IMR-90 (cell line): ENCODE data around the gene PARP1. TPM values are rescaled to one million over a fixed set of nuclear protein-coding genes. Genes with fewer than 3 reads are reported as not detected.

Experiments used
- ATAC-seq: fragments of 200-7000 bp; cut with Tn5 transposase; 2 replicates; pipeline ENCODE4 v1.9.1; 2020; ENCODE audit warnings: low read depth, mild to moderate bottlenecking, moderate library complexity
- BruUV-seq: library from RNA; stranded (reverse); fragments of 400-500 nt; replicated peaks from 2 replicates; lab custom pipeline; 2021; lab: Mats Ljungman, UMichigan
- CTCF ChIA-PET: fragments of 300-600 bp; formaldehyde crosslinking; extraction: SDS; loops from one replicate; lab custom pipeline; 2021; ENCODE audit warnings: antibody characterized with exemption; lab: Yijun Ruan, JAX
- POLR2A ChIA-PET: fragments of 300-600 bp; sonication (Branson Sonifier 250); formaldehyde crosslinking; loops from one replicate; lab custom pipeline; 2022; ENCODE audit warnings: antibody characterized with exemption; ENCODE audit not compliant: unreplicated experiment; lab: Charles Lee
- DNase-seq: peaks from one replicate; pipeline ENCODE4 v3.0.0; 2013
- H2AFZ ChIP-seq: replicated peaks from 2 replicates; pipeline ENCODE3; 2013; ENCODE audit warnings: low read length, mild to moderate bottlenecking; ENCODE audit not compliant: poor library complexity
- H2AK5ac ChIP-seq: 2 replicates; pipeline ENCODE4 v1.6.1; 2013; ENCODE audit warnings: low read depth, low read length, inconsistent platforms
- H2AK9ac ChIP-seq: replicated peaks from 2 replicates; pipeline ENCODE3; 2013; ENCODE audit warnings: mild to moderate bottlenecking, low read depth, low read length, moderate library complexity; ENCODE audit not compliant: poor library complexity
- H2BK120ac ChIP-seq: 2 replicates; pipeline ENCODE4 v1.6.1; 2013; ENCODE audit warnings: low read depth, low read length, inconsistent platforms
- H2BK15ac ChIP-seq: 3 replicates; pipeline ENCODE4 v1.6.1; 2013; ENCODE audit warnings: low read depth, low read length, inconsistent platforms
- H2BK20ac ChIP-seq: 2 replicates; pipeline ENCODE4 v1.6.1; 2013; ENCODE audit warnings: low read depth, mild to moderate bottlenecking, inconsistent platforms, low read length, moderate library complexity
- H2BK5ac ChIP-seq: 2 replicates; pipeline ENCODE4 v1.6.1; 2013; ENCODE audit warnings: mild to moderate bottlenecking, low read depth, low read length, inconsistent platforms; ENCODE audit not compliant: poor library complexity, severe bottlenecking
- H3K14ac ChIP-seq: replicated peaks from 2 replicates; pipeline ENCODE4 v1.6.1; 2013; ENCODE audit warnings: low read depth, low read length, inconsistent platforms
- H3K18ac ChIP-seq: 2 replicates; pipeline ENCODE4 v1.6.1; 2013; ENCODE audit warnings: low read depth, low read length, control low read depth
- H3K23ac ChIP-seq: 2 replicates; pipeline ENCODE4 v1.6.1; 2013; ENCODE audit warnings: low read depth, low read length, inconsistent platforms
- H3K27ac ChIP-seq: 2 replicates; pipeline ENCODE4 v1.5.1; 2013; ENCODE audit warnings: mild to moderate bottlenecking, control low read depth, low read length; ENCODE audit not compliant: insufficient read depth
- H3K27me3 ChIP-seq: 2 replicates; pipeline ENCODE4 v1.6.1; 2013; ENCODE audit warnings: low read length; ENCODE audit not compliant: control insufficient read depth, insufficient read depth
- H3K36me3 ChIP-seq: 2 replicates; pipeline ENCODE4 v1.6.1; 2013; ENCODE audit warnings: low read length, mixed read lengths; ENCODE audit not compliant: control insufficient read depth, insufficient read depth
- H3K4ac ChIP-seq: 2 replicates; pipeline ENCODE4 v1.6.1; 2013; ENCODE audit warnings: low read depth, low read length, inconsistent platforms
- H3K4me1 ChIP-seq: 2 replicates; pipeline ENCODE4 v1.6.1; 2013; ENCODE audit warnings: low read length, mixed read lengths; ENCODE audit not compliant: control insufficient read depth, insufficient read depth
- H3K4me2 ChIP-seq: 2 replicates; pipeline ENCODE4 v1.6.1; 2013; ENCODE audit warnings: low read depth, mild to moderate bottlenecking, control low read depth, low read length, moderate library complexity
- H3K4me3 ChIP-seq: 2 replicates; pipeline ENCODE4 v1.5.1; 2013; ENCODE audit warnings: low read depth, mild to moderate bottlenecking, control low read depth, low read length, moderate library complexity; ENCODE audit not compliant: insufficient read depth
- H3K56ac ChIP-seq: 2 replicates; pipeline ENCODE4 v1.6.1; 2013; ENCODE audit warnings: low read length, inconsistent platforms; ENCODE audit not compliant: insufficient read depth; ENCODE audit errors: extremely low read depth
- H3K79me1 ChIP-seq, 2 experiments: 2 replicates each; pipeline ENCODE4 v1.6.1; 2013; ENCODE audit warnings: low read length in 2 of 2, inconsistent platforms in 1 of 2, low read depth in 1 of 2
- H3K9ac ChIP-seq: 2 replicates; pipeline ENCODE4 v1.6.1; 2013; ENCODE audit warnings: low read depth, low read length, control low read depth
- H3K9me1 ChIP-seq: 2 replicates; pipeline ENCODE4 v1.6.1; 2013; ENCODE audit warnings: low read length, inconsistent platforms; ENCODE audit not compliant: insufficient read depth
- H3K9me3 ChIP-seq: 2 replicates; pipeline ENCODE4 v1.6.1; 2013; ENCODE audit warnings: low read length; ENCODE audit not compliant: control insufficient read depth, insufficient read depth
- H4K20me1 ChIP-seq: 2 replicates; pipeline ENCODE4 v1.6.1; 2013; ENCODE audit warnings: low read length, inconsistent platforms; ENCODE audit not compliant: insufficient read depth
- H4K5ac ChIP-seq: 2 replicates; pipeline ENCODE4 v1.6.1; 2013; ENCODE audit warnings: mild to moderate bottlenecking, low read depth, low read length, control low read depth
- H4K8ac ChIP-seq, 2 experiments: 2 replicates each; pipeline ENCODE4 v1.6.1; 2013; ENCODE audit warnings: low read depth in 2 of 2, low read length in 2 of 2, control low read depth in 1 of 2, inconsistent platforms in 1 of 2
- H4K91ac ChIP-seq: 2 replicates; pipeline ENCODE4 v1.6.1; 2013; ENCODE audit warnings: low read depth, low read length, inconsistent platforms; ENCODE audit not compliant: insufficient read depth
- BHLHE40 ChIP-seq: fragments of 150-350 bp; IDR thresholded peaks from 2 replicates; pipeline ENCODE4 v1.6.1; 2016; ENCODE audit warnings: mild to moderate bottlenecking, low read depth, low read length
- NFE2L2 ChIP-seq: fragments of 150-350 bp; IDR thresholded peaks from 2 replicates; pipeline ENCODE4 v1.6.1; 2016; ENCODE audit warnings: low read depth, mild to moderate bottlenecking, low read length
- WGBS, 2 experiments: methylation state at CpG; one replicate each; pipeline versions ENCODE4 v1.1.5 to v1.1.7; 2013; ENCODE audit warnings: missing lambda C conversion rate in 2 of 2; ENCODE audit not compliant: insufficient read length in 1 of 2; ENCODE audit errors: extremely low coverage in 2 of 2; 5-methylcytosine and 5-hydroxymethylcytosine counted together
- dilution Hi-C: fragments of 300-500 bp; cut with HindIII; formaldehyde crosslinking; loops from one replicate; pipeline ENCODE4 v1.14.3; 2018; ENCODE audit warnings: low sequenced_read_pairs; ENCODE audit not compliant: unreplicated experiment
- in situ Hi-C: fragments of 300-500 bp; cut with MboI; formaldehyde crosslinking; loops from 3 replicates; pipeline ENCODE4 v1.14.3; 2019; ENCODE audit warnings: low sequenced_read_pairs, inconsistent platforms, mixed read lengths
- intact Hi-C: fragments of 100-400 bp; cut with micrococcal nuclease; formaldehyde crosslinking; loops from 2 replicates; pipeline ENCODE4 v1.10.0; 2022
- polyA plus RNA-seq, 3 experiments: library from polyadenylated mRNA; depleted of rRNA; stranded (reverse); fragments of >200 nt; gene quantifications; 2 replicates each; pipeline ENCODE4 v1.2.3, GENCODE V29; 2012; ENCODE audit warnings: low replicate concordance in 1 of 3
- total RNA-seq: library from RNA; depleted of rRNA; stranded (reverse); fragments of >200 nt; gene quantifications from 2 replicates; pipeline ENCODE4 v1.2.3, GENCODE V29; 2012
- TF ChIP-seq, protein P1 (sequence below): conservative IDR thresholded peaks from 2 replicates; pipeline ENCODE4 v1.5.1; 2012; ENCODE audit warnings: mild to moderate bottlenecking, low read depth, low read length, improper control_type of control experiment

The PARP1 gene
- total and polyA plus RNA-seq, 2 of the 4 experiments (the other 2 are of a cell fraction): 86.5 to 105 TPM

DNA sequence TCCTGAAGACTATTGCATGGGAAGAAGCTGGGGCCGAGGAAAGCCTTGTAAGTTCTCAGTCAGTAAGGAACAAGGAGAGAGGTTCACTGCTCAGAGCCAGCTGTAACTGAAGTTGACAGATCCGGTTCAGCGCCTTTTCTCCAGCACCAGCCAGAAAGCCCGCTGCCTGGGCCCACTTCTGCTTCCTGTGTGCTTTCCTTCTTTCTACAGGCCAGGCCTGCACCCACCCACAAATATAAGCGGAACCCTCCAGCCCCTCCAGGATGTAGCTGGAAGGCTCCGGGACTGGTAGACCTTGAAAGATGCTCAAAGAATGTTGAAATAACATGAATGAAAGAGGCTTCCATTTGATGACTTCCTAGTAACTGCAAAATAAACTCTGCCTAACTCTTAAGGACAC, 38.8 kb downstream of the PARP1 start:
- no peak overlapping the region for H3K23ac ChIP-seq
- H2BK20ac ChIP-seq: no peak overlapping the region
- no peak overlapping the region for H2AFZ ChIP-seq
- H3K27me3 ChIP-seq: no peaks in the 10 kb centered on the region
- H3K4me1 ChIP-seq: peaks cover 3% of the 10 kb centered on the region; the same call in 1 of the 2 replicates
- H2BK15ac ChIP-seq: no peak overlapping the region
- H3K27ac ChIP-seq: no peak overlapping the region
- no peak overlapping the region for H2BK5ac ChIP-seq
- ChIA-PET POLR2A (no interaction called here), CTCF (no interaction called here)
- no peak overlapping the region for H3K56ac ChIP-seq
- TF ChIP-seq NFE2L2 (no peak), BHLHE40 (no peak)
- TF ChIP-seq, protein P1, sequence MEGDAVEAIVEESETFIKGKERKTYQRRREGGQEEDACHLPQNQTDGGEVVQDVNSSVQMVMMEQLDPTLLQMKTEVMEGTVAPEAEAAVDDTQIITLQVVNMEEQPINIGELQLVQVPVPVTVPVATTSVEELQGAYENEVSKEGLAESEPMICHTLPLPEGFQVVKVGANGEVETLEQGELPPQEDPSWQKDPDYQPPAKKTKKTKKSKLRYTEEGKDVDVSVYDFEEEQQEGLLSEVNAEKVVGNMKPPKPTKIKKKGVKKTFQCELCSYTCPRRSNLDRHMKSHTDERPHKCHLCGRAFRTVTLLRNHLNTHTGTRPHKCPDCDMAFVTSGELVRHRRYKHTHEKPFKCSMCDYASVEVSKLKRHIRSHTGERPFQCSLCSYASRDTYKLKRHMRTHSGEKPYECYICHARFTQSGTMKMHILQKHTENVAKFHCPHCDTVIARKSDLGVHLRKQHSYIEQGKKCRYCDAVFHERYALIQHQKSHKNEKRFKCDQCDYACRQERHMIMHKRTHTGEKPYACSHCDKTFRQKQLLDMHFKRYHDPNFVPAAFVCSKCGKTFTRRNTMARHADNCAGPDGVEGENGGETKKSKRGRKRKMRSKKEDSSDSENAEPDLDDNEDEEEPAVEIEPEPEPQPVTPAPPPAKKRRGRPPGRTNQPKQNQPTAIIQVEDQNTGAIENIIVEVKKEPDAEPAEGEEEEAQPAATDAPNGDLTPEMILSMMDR: no peak
- peaks cover 0 to 10% of the 10 kb centered on the region in 2 experiments; a peak in 2 of 4 replicates for H3K79me1 ChIP-seq
- no peak overlapping the region for H3K4ac ChIP-seq
- H3K36me3 ChIP-seq: peaks cover 65% of the 10 kb centered on the region
- dilution Hi-C loops (no loop called here), intact Hi-C loops (no loop called here), in situ Hi-C loops (no loop called here)
- H4K91ac ChIP-seq: no peak overlapping the region
- no TSS peak for BruUV-seq
- H3K4me3 ChIP-seq: no peak overlapping the region
- H3K14ac ChIP-seq: no peak overlapping the region
- H3K9me3 ChIP-seq: no peaks in the 10 kb centered on the region
- ATAC-seq (no peak), DNase-seq (no peak)
- H2BK120ac ChIP-seq: no peak overlapping the region
- no peak overlapping the region for H2AK9ac ChIP-seq
- no peak overlapping the region for H4K5ac ChIP-seq
- no peaks in the 10 kb centered on the region for H4K20me1 ChIP-seq
- H3K9ac ChIP-seq: no peak overlapping the region
- H4K8ac ChIP-seq: no peak overlapping the region
- H3K9me1 ChIP-seq: peaks cover 6% of the 10 kb centered on the region; the same call in 1 of the 2 replicates
- WGBS, 2 experiments: no CpG with 5 or more reads among the region's 6 CpGs
- H2AK5ac ChIP-seq: no peak overlapping the region
- no peak overlapping the region for H3K18ac ChIP-seq
- no peak overlapping the region for H3K4me2 ChIP-seq
